ENCODE data around the gene BPIFA3. TPM values are rescaled to one million over a fixed set of nuclear protein-coding genes. Genes with fewer than 3 reads are reported as not detected.

The BPIFA3 gene
- total and polyA plus RNA-seq, 9 of the 15 experiments (the other 6 are each of a cell fraction or from before 2014, with no cell fraction given): not detected

GRCh38 chr20:33169176-33169794 lies 47.9 kb upstream of the BPIFA3 start:
- POLR2A ChIA-PET: interaction anchor here (1.0 kb wide), 1 partner anchor 11 kb away, joined by 3 read pairs; no protein-coding TSS in a partner anchor
- DNase-seq (ENCODE audit: extremely low read depth in 1 of 4, low spot score in 3 of 4): peak; percentile 35 to 63 (median 51)
- WGBS (ENCODE audit: insufficient coverage, low coverage, missing lambda C conversion rate): 5% methylated on average over 8 of the region's 8 CpGs

More at GRCh38 chr20:33169176-33169794, 47.9 kb upstream of the BPIFA3 start:
- Histone ChIP-seq H3K36me3 (ENCODE audit: control insufficient read depth, insufficient read depth, low read length) (no peaks in the 10 kb centered on the region), H3K27me3 (ENCODE audit: control insufficient read depth in 2 of 2, insufficient read depth in 2 of 2, low read length in 2 of 2) (peaks cover 0 to 11% of the 10 kb centered on the region in 2 experiments; a peak in 2 of 5 replicates), H3K9me1 (ENCODE audit: control insufficient read depth, insufficient read depth, low read length) (no peaks in the 10 kb centered on the region), H2AFZ (ENCODE audit: low read depth, low read length) (no peak overlapping the region), H3K4me1 (replicated peaks in 1 of 2; ENCODE audit: control insufficient read depth in 2 of 2, insufficient read depth in 2 of 2, low read length in 2 of 2) (no peaks in the 10 kb centered on the region), H3K27ac (ENCODE audit: extremely low read depth, low read depth, low read length) (no peak overlapping the region), H3K79me2 (ENCODE audit: control insufficient read depth, insufficient read depth, low read length) (no peaks in the 10 kb centered on the region), H4K20me1 (replicated peaks; ENCODE audit: control insufficient read depth, insufficient read depth, low read length) (no peaks in the 10 kb centered on the region), H3K9ac (ENCODE audit: insufficient read depth in 1 of 2, low read depth in 2 of 2, low read length in 2 of 2) (no peak overlapping the region), H3K9me3 (replicated peaks; ENCODE audit: control insufficient read depth, insufficient read depth, low read depth, low read length) (peaks cover 4% of the 10 kb centered on the region; the same call in 1 of the 2 replicates), H3K4me3 (no peak overlapping the region), H3K4me2 (ENCODE audit: insufficient read depth, low read length) (no peak overlapping the region)
- CTCF ChIA-PET (ENCODE audit: low intra/inter-chr PET ratio): no interaction called here
- peak; percentile 80 for FAIRE-seq
- BruUV-seq (replicated peaks): no TSS peak
- ATAC-seq: no peak
- intact Hi-C loops (cut with micrococcal nuclease): no loop called here
- in situ Hi-C loops (cut with MboI): no loop called here
- TF ChIP-seq SLC30A9 (CRISPR knock-in tag; IDR thresholded peaks at IDR 0.05) (no peak), EGR1 (conservative IDR thresholded peaks at IDR 0.05) (no peak), CTCF (IDR thresholded peaks at IDR 0.05 in 2 of 3, conservative IDR thresholded peaks at IDR 0.05 in 1 of 3; ENCODE audit: insufficient read depth in 2 of 3, low read depth in 1 of 3, low read length in 3 of 3) (peak; percentile 50 to 79 (median 61)), CBX3 (IDR thresholded peaks at IDR 0.05; ENCODE audit: borderline replicate concordance in 1 of 2, low read length in 2 of 2) (0 out of 3 replicates have a peak, but pooled peaks of 1 of the 2 experiments have one; percentile 43), ZNF24 (IDR thresholded peaks at IDR 0.05) (no peak), RAD21 (CRISPR knock-in tag; conservative IDR thresholded peaks at IDR 0.05 in 1 of 2, IDR thresholded peaks at IDR 0.05 in 1 of 2) (peak in 1 of 2 experiments; percentile 27; a peak in 2 of 4 replicates), CREB3 (tag; conservative IDR thresholded peaks at IDR 0.05; ENCODE audit: low read depth) (no peak), RBM25 (IDR thresholded peaks at IDR 0.05; ENCODE audit: low read depth, low read length, severe bottlenecking) (no peak)

All from K562 (cell line).